K562 (cell line): ENCODE results near the gene RBM7. TPM values are rescaled to one million over a fixed set of nuclear protein-coding genes. Genes with fewer than 3 reads are reported as not detected.
A peak's percentile ranks its signal among the peaks of the same experiment; 100 is the strongest.

Experiments used
- CBX5 ChIP-seq: IDR thresholded peaks from 2 replicates; pipeline ENCODE4 v1.6.1; 2014; ENCODE audit warnings: low read depth, borderline replicate concordance
- E2F6 ChIP-seq, 2 experiments: IDR thresholded peaks; 2 replicates each; pipeline ENCODE4 v1.6.1; 2011; ENCODE audit warnings: borderline replicate concordance in 1 of 2, control low read depth in 1 of 2, low read depth in 1 of 2, low read length in 1 of 2, mild to moderate bottlenecking in 1 of 2, mixed read lengths in 1 of 2, moderate library complexity in 1 of 2; ENCODE audit not compliant: insufficient read depth in 1 of 2, insufficient read length in 1 of 2, poor library complexity in 1 of 2, severe bottlenecking in 1 of 2; ENCODE audit errors: extremely low read depth in 1 of 2
- GABPA ChIP-seq: fragments of 200-800 bp; sonication (Bioruptor generic); conservative IDR thresholded peaks from 2 replicates; pipeline ENCODE4 v1.6.1; 2016; ENCODE audit warnings: low read depth, missing genetic modification characterization, missing compliant biosample characterization
- GABPB2 ChIP-seq: fragments of 250-450 bp; sonication (Bioruptor Pico); conservative IDR thresholded peaks from 2 replicates; pipeline ENCODE4 v1.5.1; 2021; ENCODE audit warnings: mild to moderate bottlenecking
- HDAC2 ChIP-seq: fragments of 450-650 bp; IDR thresholded peaks from 2 replicates; pipeline ENCODE4 v1.6.1; 2016; ENCODE audit warnings: mild to moderate bottlenecking
- HNRNPK ChIP-seq: fragments of 200-400 bp; formaldehyde crosslinking; IDR thresholded peaks from one replicate; pipeline ENCODE4 v1.6.1; 2018; ENCODE audit warnings: mild to moderate bottlenecking, low read depth, low read length; ENCODE audit not compliant: poor library complexity, severe bottlenecking
- POLR2A ChIP-seq: fragments of 450-650 bp; conservative IDR thresholded peaks from 2 replicates; pipeline ENCODE4 v1.6.1; 2016
- POLR2B ChIP-seq: fragments of 450-650 bp; IDR thresholded peaks from 2 replicates; pipeline ENCODE4 v1.6.1; 2018; ENCODE audit warnings: low read depth; ENCODE audit not compliant: partially characterized antibody
- SNRNP70 ChIP-seq: fragments of 200-400 bp; formaldehyde crosslinking; optimal IDR thresholded peaks from 2 replicates; pipeline ENCODE3; 2017; ENCODE audit warnings: low read depth, low read length
- ZBTB43 ChIP-seq: sonication (generic); formaldehyde crosslinking; IDR thresholded peaks from 2 replicates; pipeline ENCODE4 v1.8.0; 2023; ENCODE audit warnings: mild to moderate bottlenecking, missing genetic modification reagents
- ZNF12 ChIP-seq: sonication (generic); formaldehyde crosslinking; IDR thresholded peaks from 2 replicates; pipeline ENCODE4 v1.4.0; 2020; ENCODE audit warnings: mild to moderate bottlenecking, missing genetic modification reagents
- ZNF124 ChIP-seq: sonication (generic); formaldehyde crosslinking; IDR thresholded peaks from 2 replicates; pipeline ENCODE4 v1.8.1; 2022; ENCODE audit warnings: missing genetic modification reagents
- ZNF133 ChIP-seq: fragments of 250-450 bp; sonication (Bioruptor Pico); IDR thresholded peaks from 2 replicates; pipeline ENCODE4 v1.4.0; 2020; ENCODE audit warnings: mild to moderate bottlenecking
- ZNF316 ChIP-seq: fragments of 450-650 bp; IDR thresholded peaks from 2 replicates; pipeline ENCODE4 v1.6.1; 2016
- ZNF668 ChIP-seq: fragments of 250-450 bp; sonication (Bioruptor Pico); IDR thresholded peaks from 2 replicates; pipeline ENCODE4 v1.8.0; 2022; ENCODE audit warnings: mild to moderate bottlenecking, inconsistent platforms
- ZNF740 ChIP-seq, 3 experiments: fragments of 200-800 bp in 1 of 3; sonication (Bioruptor generic) in 1 of 3; sonication (generic) in 1 of 3; formaldehyde crosslinking in 1 of 3; IDR thresholded peaks; 2 replicates each; pipeline versions ENCODE4 v1.6.1 to v1.8.0; 2016 to 2022; ENCODE audit warnings: mild to moderate bottlenecking in 2 of 3, missing compliant biosample characterization in 2 of 3, missing genetic modification characterization in 2 of 3, missing genetic modification reagents in 1 of 3
- ZNF778 ChIP-seq: fragments of 450-650 bp; formaldehyde crosslinking; IDR thresholded peaks from 2 replicates; pipeline ENCODE4 v1.4.0; 2020; ENCODE audit warnings: mild to moderate bottlenecking, moderate library complexity
- polyA plus RNA-seq, 8 experiments: library from polyadenylated mRNA; depleted of rRNA in 4 of 8; stranded (reverse) in 5 of 8; unstranded in 3 of 8; fragments of >200 nt; fragmentation: Nextera tagmentation in 2 of 8; fragmentation: Illumina TruSeq in 1 of 8; extraction: Ambion mirVana in 2 of 8; extraction: Trizol in 1 of 8; gene quantifications; 2 replicates each; pipeline versions ENCODE4 v1.2.1 to v1.2.3, GENCODE V29; 2011 to 2014; ENCODE audit warnings: inconsistent platforms in 1 of 8, missing spikeins in 1 of 8
- total RNA-seq, 7 experiments: library from RNA; depleted of rRNA in 6 of 7; stranded (reverse); fragments of >200 nt in 6 of 7; fragmentation: Illumina TruSeq in 2 of 7; extraction: Trizol in 2 of 7; gene quantifications; 2 replicates each; pipeline versions ENCODE4 v1.2.1 to v1.2.3, GENCODE V29; 2011 to 2021; ENCODE audit warnings: low replicate concordance in 1 of 7
- TF ChIP-seq, protein P1 (sequence below): IDR thresholded peaks from 2 replicates; pipeline ENCODE4 v1.6.1; 2014; ENCODE audit warnings: antibody characterized with exemption
- TF ChIP-seq, protein P2 (sequence below), 2 experiments: fragments of 450-650 bp in 1 of 2; sonication (generic) in 1 of 2; formaldehyde crosslinking in 1 of 2; IDR thresholded peaks in 1 of 2; conservative IDR thresholded peaks in 1 of 2; 2 replicates each; pipeline versions ENCODE4 v1.6.1 to v1.8.1; 2016 to 2023; ENCODE audit warnings: mild to moderate bottlenecking in 2 of 2, moderate library complexity in 2 of 2, inconsistent platforms in 1 of 2, missing genetic modification reagents in 1 of 2
- TF ChIP-seq, protein P3 (sequence below): fragments of 450-650 bp; formaldehyde crosslinking; IDR thresholded peaks from 2 replicates; pipeline ENCODE4 v1.4.0; 2020; ENCODE audit warnings: mild to moderate bottlenecking, moderate library complexity

The RBM7 gene
- total and polyA plus RNA-seq, 9 of the 15 experiments (the other 6 are each of a cell fraction or from before 2014, with no cell fraction given) = 26.0 to 76.8 (median 49.6) TPM

GRCh38 chr11:114440121-114440860 lies 39.8 kb downstream of the RBM7 start (continued):
- TF ChIP-seq, protein P1, sequence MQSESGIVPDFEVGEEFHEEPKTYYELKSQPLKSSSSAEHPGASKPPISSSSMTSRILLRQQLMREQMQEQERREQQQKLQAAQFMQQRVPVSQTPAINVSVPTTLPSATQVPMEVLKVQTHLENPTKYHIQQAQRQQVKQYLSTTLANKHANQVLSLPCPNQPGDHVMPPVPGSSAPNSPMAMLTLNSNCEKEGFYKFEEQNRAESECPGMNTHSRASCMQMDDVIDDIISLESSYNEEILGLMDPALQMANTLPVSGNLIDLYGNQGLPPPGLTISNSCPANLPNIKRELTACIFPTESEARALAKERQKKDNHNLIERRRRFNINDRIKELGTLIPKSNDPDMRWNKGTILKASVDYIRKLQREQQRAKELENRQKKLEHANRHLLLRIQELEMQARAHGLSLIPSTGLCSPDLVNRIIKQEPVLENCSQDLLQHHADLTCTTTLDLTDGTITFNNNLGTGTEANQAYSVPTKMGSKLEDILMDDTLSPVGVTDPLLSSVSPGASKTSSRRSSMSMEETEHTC = no peak
- TF ChIP-seq HDAC2 (no peak), POLR2A (no peak), GABPB2 (CRISPR knock-in tag) (no peak), CBX5 (no peak), ZBTB43 (CRISPR knock-in tag) (0 out of 2 replicates have a peak, but pooled peaks have one; percentile 38), ZNF12 (CRISPR knock-in tag) (no peak), ZNF124 (no peak), SNRNP70 (no peak), ZNF740 (CRISPR knock-in tag; IDR thresholded peaks at IDR 0.05) (no peak), ZNF740 (tag; IDR thresholded peaks at IDR 0.05) (no peak), ZNF778 (CRISPR knock-in tag) (no peak), E2F6 (IDR thresholded peaks at IDR 0.05; ENCODE audit: borderline replicate concordance in 1 of 2, extremely low read depth in 1 of 2, insufficient read depth in 1 of 2, insufficient read length in 1 of 2, low read depth in 1 of 2, low read length in 1 of 2, poor library complexity in 1 of 2, severe bottlenecking in 1 of 2) (no peak), ZNF316 (no peak), POLR2B (no peak), HNRNPK (no peak), ZNF133 (CRISPR knock-in tag) (no peak), ZNF668 (CRISPR knock-in tag) (no peak), GABPA (tag) (no peak)
- TF ChIP-seq, protein P2, sequence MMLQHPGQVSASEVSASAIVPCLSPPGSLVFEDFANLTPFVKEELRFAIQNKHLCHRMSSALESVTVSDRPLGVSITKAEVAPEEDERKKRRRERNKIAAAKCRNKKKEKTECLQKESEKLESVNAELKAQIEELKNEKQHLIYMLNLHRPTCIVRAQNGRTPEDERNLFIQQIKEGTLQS (IDR thresholded peaks at IDR 0.05) = 0 out of 2 replicates have a peak, but pooled peaks have one; percentile 26
- TF ChIP-seq, protein P2 (CRISPR knock-in tag; conservative IDR thresholded peaks at IDR 0.05) = no peak
- TF ChIP-seq, protein P3, sequence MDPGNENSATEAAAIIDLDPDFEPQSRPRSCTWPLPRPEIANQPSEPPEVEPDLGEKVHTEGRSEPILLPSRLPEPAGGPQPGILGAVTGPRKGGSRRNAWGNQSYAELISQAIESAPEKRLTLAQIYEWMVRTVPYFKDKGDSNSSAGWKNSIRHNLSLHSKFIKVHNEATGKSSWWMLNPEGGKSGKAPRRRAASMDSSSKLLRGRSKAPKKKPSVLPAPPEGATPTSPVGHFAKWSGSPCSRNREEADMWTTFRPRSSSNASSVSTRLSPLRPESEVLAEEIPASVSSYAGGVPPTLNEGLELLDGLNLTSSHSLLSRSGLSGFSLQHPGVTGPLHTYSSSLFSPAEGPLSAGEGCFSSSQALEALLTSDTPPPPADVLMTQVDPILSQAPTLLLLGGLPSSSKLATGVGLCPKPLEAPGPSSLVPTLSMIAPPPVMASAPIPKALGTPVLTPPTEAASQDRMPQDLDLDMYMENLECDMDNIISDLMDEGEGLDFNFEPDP (CRISPR knock-in tag) = no peak
